ENCODE data around the gene CASZ1.

CASZ1 gene

DNA sequence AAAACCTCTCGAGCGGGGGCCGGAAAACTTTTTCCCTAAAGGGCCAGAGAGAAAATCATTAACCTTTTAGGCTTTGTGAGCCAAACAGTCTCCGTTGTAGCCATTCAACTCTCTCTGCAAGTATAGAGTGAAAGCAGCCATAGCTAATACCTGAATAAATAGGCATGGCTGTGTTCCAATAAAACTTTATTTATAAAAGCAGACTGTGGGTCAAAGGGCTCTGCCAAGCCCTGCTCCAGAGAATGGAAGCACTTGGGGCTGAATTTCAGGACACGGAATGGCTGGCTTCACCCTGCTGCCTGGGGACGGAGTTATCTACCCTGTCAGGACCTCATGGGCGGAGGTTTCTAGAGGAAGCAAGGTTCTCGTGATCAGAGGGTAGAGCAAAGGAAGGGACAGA is 92.7 kb downstream of the CASZ1 start:
- no peak for DNase-seq

GRCh38 chr1:10701145-10701544 is 95.3 kb downstream of the CASZ1 start:
- DNase-seq: no peak

- DNase-seq: no peak
Measured at GRCh38 chr1:10699470-10699835, 97.0 kb downstream of the CASZ1 start.

DNA sequence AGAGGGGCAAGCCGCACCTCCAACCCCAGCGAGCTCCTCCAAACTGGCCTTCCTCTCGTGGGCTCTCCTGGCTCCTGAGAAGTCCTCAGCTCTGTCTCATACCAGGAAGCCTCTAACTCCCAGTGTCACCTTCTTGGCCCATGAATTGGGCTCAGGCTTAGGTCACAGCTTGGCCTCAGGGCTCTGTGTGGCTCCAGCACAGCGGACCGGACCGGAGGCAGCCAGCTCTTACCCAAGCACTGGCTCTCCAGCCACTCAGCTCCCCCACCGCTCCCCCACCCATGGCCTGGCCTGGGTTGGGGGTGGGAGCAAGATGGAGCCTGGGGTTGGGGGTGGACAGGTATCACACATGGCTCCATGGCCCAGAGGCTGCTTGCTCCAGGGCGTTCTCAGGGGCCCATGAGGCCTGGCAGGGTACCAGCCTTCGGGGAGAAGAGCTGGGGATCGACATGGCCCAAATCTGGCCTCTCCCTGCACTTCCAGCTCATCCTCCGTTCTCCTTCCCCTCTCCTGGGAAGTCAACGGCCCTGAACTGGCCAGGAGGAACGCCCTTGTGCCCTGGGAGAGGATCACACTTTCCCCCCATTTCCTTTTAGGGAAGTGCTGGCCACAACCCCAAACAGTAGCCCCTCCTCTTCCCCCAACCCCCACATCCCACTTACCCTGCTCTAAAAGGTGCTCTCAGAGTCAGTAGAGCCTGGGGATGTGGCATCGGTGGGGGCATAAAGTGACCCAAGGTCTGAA is 97.5 kb downstream of the CASZ1 start:
- DNase-seq: no peak

DNA sequence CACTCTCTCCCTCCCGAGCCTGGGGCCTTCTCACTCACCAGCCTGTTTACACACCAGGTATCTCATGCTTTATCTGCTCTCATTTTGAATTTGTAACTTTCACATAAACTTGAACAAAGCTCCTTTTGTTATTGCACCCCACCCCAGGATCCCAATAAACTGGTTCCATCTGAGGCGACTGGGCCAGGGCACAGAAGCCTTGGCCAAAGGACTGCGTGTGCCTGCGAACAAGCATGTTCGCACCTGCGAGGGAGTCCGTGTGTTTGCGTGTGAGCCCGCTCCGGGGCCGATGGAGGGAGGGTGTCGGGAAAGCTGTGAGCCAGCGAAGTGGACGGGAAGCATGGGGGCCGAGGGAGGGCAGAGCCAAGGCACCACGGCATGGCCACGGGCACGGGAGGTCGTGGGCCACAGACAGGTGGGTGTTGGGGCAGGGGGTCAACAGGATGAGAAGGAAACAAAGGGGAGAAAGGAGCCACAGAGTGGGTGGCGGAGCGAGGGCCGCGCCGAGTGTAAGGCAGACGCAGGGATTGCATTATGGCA is 98.8 kb downstream of the CASZ1 start:
- no peak for DNase-seq

GRCh38 chr1:10696977-10697376 is 99.5 kb downstream of the CASZ1 start:
- no peak for DNase-seq

GRCh38 chr1:10694633-10695627 is 101.5 kb downstream of the CASZ1 start:
- peak; percentile 36 for DNase-seq

DNA sequence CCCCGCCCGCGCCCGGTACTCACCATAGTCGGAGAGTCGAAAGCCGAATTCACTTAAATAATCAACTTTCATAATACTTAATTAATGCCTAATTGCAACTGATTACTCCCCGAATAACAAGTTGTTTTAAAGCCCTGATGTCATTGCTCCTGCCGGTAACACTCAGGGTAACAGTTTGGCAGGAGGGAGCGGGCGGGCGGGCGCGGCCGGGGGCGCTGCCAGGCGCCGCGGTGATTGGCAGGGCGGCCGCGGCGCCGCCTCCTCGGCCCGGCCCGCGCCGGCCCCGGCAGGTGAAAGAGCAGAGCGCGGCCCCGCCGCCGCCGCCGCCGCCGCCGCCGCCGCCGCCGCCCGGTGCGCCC is 102.2 kb downstream of the CASZ1 start:
- DNase-seq: no peak

- no peak for DNase-seq
Measured at GRCh38 chr1:10693497-10694273, 102.8 kb downstream of the CASZ1 start.

GRCh38 chr1:10693152-10693496 is 103.3 kb downstream of the CASZ1 start:
- no peak for DNase-seq

GRCh38 chr1:10692401-10693021 is 103.9 kb downstream of the CASZ1 start:
- no peak for DNase-seq

- no peak for DNase-seq
Measured at GRCh38 chr1:10691740-10692125, 104.7 kb downstream of the CASZ1 start.

DNA sequence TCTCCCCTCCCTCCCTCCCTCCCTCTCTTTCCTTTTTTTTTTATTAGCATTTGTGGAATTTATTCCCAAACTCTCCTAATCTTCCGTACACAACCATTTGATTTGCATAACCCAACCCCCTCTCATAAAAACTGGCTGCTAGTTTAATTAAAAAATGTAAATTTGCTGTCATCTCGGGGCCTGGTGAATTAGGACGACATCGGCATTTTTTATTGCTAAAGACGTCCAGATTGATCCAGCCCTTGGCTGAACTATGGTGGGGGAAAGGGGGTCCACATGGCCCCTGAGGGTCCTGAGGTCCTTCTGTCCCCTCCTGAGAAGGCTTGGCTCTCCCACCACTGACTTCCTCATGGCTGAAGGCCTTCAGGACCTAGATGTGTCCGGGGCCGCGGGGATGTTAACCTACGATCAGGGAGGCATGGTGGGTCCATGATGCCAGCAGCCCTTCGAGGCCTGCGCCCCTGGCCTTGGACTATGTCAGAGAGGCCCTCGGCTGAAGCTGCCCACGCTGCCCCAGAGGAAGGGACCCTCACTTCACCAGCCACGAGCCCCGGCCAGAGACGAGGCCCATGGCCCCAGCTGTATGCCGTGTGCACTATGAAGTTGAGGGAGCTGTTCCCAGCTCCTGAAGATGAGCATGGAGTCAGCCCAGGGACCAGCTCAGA is 105.2 kb downstream of the CASZ1 start:
- no peak for DNase-seq

DNA sequence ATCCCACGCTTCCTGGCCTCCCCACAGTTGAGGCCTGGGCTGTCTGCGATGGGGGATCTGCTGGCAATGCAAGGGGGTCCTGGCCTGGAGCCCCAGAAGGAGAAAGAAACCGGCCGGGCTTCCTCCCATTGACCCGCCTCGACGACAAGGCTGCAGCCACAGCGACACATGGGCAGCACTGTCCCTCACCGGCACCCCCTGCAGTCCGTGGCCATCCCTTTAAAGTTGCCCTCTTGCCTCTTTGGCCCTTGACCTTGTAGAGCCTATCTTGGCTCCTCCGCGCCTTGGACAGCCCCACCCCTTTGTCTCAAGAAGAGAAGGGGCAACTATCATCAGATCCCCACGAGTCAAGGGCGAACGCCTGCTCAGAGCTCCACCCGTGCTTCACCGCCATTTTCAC is 106.0 kb downstream of the CASZ1 start:
- no peak for DNase-seq

- DNase-seq: no peak
Measured at GRCh38 chr1:10688409-10688786, 108.0 kb downstream of the CASZ1 start.

DNA sequence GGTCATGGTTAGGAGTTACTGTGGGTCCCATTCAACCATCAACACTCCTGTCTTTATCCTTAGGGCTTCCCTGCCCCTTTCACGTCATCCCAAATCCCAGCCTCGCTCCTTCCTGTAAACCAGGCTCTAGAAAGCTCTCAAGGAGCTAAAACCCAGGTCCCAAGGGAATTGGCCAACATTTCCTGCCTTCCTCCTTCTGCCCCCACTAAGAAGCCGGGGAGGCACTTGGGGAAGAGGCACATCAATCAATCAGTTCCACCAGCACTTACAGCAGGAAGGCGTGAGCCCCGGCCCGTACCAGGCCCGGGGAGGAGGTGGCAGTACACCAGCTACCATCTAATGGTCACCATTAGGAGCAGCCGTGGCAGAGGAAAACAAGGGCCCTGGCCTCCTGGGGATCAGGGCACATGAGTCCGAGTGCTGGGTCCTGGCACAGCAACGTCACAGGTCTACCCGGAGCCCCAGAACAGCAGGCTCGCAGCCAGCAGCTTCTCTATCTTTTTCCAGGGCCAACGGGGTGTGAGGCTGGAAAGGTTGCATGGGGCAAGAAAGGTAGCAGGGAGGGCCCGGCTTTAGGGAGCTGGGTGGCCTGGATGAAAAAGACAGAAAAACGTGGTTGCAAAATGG is 108.6 kb downstream of the CASZ1 start:
- no peak for DNase-seq

GRCh38 chr1:10687251-10687651 is 109.2 kb downstream of the CASZ1 start:
- no peak for DNase-seq

DNA sequence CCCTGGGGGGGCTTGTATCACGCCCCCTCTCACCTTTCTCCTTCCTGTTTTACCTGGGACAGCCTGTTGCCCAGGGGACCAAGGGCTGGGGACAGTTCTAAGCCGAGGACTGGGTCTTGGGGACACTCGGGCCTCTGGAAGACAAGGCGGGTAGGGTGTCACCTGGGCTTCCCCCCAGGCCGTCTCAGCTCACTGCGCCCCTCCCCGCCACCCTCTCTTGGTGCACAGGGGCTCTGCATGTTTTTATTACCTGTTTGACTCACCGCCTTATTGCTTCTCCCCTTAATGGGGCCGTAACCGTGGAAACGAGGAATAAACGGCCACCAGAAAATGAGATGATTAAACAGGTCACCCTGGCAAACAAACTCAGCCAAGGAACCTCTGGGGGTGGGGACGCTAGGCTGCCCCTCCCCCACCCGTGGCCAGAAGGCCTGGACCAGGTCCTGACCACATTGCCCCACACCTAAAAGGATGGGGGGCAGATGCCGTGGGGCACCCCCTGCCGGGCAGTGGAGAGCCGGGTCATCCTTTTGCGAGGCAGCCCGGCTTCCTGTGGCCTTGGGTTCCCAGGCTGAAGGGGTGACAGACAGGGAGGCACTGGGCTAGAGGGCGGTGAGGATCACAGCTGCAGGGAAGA is 109.9 kb downstream of the CASZ1 start:
- DNase-seq: peak; percentile 69

DNA sequence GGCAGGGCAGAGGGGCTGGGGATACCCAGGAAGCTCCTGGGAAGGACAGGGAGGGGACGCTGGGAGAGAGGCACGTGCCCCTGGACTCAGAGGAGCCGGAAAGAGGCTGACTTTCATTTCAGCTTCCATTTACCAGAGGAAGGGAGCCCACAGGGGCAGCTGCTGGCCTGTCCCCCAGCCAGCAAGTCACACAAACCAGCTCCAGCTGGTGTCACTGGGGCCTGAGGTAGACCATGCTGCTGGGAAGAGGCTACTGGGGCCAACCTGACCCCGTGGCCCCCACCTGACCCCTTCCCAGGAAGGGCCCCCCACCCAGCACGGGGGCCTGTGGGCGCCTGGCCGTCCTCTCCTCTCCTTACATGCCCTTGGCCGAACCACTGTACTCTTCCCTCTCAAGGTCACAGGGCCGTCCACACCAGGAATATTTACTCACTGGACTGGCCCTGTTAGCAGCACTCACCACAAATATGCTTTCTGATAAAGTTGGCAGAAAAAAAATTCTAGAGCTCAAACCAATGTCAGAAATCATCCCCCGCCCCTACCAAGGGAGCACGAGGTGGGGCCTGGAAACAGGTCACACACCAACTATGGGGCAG is 110.5 kb downstream of the CASZ1 start:
- DNase-seq: no peak

DNA sequence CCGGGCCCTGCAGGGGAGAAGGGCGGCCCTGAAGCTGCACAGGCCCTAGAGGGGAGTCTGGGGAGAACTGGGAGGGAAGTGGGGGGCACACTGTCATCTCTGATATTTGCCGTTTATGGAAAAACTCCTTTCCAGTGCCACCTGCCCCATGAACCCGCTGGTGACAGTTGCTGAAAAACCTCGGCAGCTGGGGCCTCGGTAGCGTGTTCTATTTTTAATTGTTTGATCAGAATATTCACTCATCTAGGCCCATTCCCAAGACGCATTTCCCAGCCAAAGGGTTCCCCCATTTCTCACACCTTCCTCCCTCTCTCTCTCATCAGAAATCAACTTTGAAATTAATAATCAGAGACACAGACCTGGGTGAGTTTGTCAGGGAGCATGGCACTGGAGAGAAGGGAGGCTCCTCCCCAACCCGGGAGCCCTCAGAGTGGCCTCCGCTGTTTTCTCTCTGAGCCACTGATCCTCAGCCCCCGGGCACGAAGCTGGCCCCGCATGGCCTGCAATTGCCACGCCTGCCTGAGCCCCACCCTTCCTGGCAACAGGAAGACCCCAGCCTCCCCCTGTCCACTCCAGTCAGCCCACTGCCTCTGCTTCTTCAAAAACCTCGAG is 111.1 kb downstream of the CASZ1 start:
- DNase-seq: no peak

Data from NCI-H748 treated with DMSO at 0.1 percent for 48 hours (cell line).